Measurements from ENCODE around the gene HSDL2.
"Not testable (repeated sequence)": the region's sequence is repeated elsewhere in the genome, so short reads cannot be mapped to it uniquely, and the experiment has no call there.

Gene HSDL2

DNA sequence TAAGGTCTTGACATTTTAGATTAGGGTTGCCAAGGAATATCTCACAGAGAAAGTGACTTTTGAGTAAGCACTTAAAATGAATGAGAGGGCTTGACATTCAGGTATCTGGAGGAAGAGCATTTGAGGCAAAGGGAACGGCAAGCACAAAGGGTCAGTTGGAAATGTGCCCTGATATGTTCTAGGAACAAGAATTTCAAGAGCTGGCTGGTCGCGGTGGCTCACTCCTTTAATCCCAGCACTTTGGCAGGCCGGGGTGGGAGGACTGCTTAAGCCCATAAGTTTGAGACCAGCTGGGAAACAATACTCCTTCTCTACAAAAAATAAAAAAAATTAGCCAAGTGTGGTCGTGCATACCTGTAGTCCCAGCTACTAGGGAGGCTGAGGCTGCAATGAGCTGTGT, 123.3 kb downstream of the HSDL2 start:
- DNase-seq: no peak

DNA sequence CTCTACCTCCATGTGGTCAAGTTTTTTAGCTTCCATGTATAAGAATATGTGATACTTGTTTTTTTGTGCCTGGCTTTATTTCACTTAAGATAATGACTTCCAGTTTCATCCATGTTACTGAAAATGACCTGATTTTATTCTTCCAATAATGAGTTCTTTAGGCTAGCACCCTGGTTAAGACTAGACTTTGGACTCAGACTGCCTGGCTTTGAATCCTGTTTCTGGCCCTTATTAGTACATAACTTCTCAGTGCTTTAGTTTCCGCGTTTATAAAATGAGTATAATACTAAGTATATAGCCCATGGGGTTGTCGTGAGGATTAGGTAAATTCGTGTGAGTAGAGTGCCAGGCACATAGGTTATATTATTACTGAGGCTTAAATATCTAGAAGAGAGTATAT, 125.2 kb downstream of the HSDL2 start:
- DNase-seq: no peak

- no peak for DNase-seq
These were observed 125.7 kb downstream of the HSDL2 start for GRCh38 chr9:112505607-112506006.

- no peak for DNase-seq
These were observed 126.7 kb downstream of the HSDL2 start for GRCh38 chr9:112506571-112506970.

- no peak for DNase-seq
These were observed 127.2 kb downstream of the HSDL2 start for GRCh38 chr9:112507001-112507680.

DNA sequence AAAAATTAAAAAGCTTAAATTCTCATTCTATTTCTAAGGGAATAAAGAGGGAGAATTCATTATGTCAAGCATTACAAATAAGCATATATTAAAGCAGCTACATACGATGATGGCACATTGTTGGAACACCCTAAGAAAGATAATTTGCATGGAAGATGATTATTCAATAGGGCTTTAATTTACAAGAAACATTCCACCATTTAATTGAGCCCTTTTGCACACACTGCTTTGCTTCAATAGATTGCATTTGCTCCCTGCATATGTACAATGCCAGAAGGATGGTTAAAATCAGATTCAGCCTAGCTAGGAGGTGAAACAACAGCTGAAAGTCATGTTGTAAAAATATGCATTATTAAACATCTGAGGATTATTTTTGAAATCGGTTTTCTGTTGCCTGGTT, 128.5 kb downstream of the HSDL2 start:
- no peak for DNase-seq

- not testable (repeated sequence) for DNase-seq
These were observed 132.5 kb downstream of the HSDL2 start for GRCh38 chr9:112512377-112512776.

GRCh38 chr9:112516769-112517168, 136.9 kb downstream of the HSDL2 start:
- DNase-seq: no peak

GRCh38 chr9:112520069-112520468, 140.2 kb downstream of the HSDL2 start:
- no peak for DNase-seq

GRCh38 chr9:112520656-112521055, 140.7 kb downstream of the HSDL2 start:
- no peak for DNase-seq
